Bronchial epithelial cell (primary cell): Measurements from ENCODE around the gene PLA2G4D. TPM values are rescaled to one million over a fixed set of nuclear protein-coding genes. Genes with fewer than 3 reads are reported as not detected.
A peak's percentile ranks its signal among the peaks of the same experiment; 100 is the strongest.

ENCODE experiments used
- DNase-seq: peaks from one replicate; pipeline ENCODE4 v3.0.0-alpha.2; 2010; ENCODE audit warnings: low read depth
- FAIRE-seq: peaks from 2 replicates; lab custom pipeline; 2011; peaks lifted over from hg19 to GRCh38; lab: Jason Lieb, UNC
- H3K27me3 ChIP-seq: 2 replicates; pipeline ENCODE4 v1.5.1; 2011; ENCODE audit warnings: low read length; ENCODE audit not compliant: control insufficient read depth, insufficient read depth
- H3K36me3 ChIP-seq: 2 replicates; pipeline ENCODE4 v1.5.1; 2011; ENCODE audit warnings: low read length; ENCODE audit not compliant: control insufficient read depth, insufficient read depth
- H3K4me3 ChIP-seq: 2 replicates; pipeline ENCODE4 v1.5.1; 2011; ENCODE audit warnings: mild to moderate bottlenecking, low read depth, low read length, control low read depth
- CTCF ChIP-seq: IDR thresholded peaks from 2 replicates; pipeline ENCODE4 v1.5.1; 2011; ENCODE audit warnings: mild to moderate bottlenecking, moderate library complexity, low read length, control low read depth, inconsistent platforms; ENCODE audit not compliant: insufficient read depth, severe bottlenecking
- total RNA-seq: library from RNA; depleted of rRNA; stranded (reverse); fragments of >200 nt; gene quantifications from 2 replicates; pipeline ENCODE4 v1.2.1, GENCODE V29; 2014

The PLA2G4D gene
- total RNA-seq, 1 donor from 2014 or later: under 0.01 TPM

GRCh38 chr15:42058791-42059190, 35.6 kb downstream of the PLA2G4D start:
- H3K27me3 ChIP-seq: no peaks in the 10 kb centered on the region
- no peak overlapping the region for H3K4me3 ChIP-seq
- no peak for TF ChIP-seq CTCF
- no peaks in the 10 kb centered on the region for H3K36me3 ChIP-seq
- FAIRE-seq (no peak), DNase-seq (no peak)

DNA sequence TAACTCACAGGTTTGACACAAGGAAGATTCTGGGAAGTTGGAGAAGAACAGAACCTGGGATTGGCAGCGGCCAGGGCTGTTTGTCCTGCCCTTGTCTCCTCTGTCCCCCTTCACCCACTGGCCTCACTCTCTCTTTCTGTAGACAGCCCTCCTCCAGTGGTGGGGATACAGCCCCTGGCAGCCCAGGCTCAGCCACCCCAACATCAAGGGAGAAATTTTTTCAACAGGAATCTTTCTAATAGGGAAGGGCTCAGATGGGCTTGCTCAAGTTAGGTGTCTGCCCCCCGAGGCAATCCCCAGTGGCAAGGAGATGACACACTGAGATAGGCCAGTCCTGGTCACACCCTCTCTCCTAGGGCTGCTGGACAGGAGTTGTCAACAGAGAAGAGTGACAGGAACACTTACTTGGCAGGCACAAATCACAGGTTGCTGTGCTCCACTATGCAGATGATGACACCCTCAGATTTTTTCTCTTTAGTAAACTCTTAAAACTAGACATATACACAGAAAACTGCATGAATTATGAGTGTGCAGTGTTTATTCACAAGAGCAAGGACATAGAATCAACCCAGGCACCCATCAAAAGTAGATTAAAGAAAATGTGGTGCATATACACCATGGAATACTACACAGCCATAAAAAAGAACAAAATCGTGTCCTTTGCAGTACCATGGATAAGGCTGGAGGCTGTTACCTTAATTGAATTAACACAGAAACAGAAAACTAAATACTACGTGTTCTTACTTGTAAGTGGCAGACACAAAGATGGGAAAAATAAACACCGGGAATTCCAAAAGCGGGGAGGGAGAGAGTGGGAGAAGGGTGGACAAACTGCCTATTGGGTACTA, 36.3 kb downstream of the PLA2G4D start:
- FAIRE-seq (no peak), DNase-seq (peak; percentile 52)
- no peak for TF ChIP-seq CTCF
- H3K36me3 ChIP-seq: no peaks in the 10 kb centered on the region
- no peak overlapping the region for H3K4me3 ChIP-seq
- no peaks in the 10 kb centered on the region for H3K27me3 ChIP-seq

DNA sequence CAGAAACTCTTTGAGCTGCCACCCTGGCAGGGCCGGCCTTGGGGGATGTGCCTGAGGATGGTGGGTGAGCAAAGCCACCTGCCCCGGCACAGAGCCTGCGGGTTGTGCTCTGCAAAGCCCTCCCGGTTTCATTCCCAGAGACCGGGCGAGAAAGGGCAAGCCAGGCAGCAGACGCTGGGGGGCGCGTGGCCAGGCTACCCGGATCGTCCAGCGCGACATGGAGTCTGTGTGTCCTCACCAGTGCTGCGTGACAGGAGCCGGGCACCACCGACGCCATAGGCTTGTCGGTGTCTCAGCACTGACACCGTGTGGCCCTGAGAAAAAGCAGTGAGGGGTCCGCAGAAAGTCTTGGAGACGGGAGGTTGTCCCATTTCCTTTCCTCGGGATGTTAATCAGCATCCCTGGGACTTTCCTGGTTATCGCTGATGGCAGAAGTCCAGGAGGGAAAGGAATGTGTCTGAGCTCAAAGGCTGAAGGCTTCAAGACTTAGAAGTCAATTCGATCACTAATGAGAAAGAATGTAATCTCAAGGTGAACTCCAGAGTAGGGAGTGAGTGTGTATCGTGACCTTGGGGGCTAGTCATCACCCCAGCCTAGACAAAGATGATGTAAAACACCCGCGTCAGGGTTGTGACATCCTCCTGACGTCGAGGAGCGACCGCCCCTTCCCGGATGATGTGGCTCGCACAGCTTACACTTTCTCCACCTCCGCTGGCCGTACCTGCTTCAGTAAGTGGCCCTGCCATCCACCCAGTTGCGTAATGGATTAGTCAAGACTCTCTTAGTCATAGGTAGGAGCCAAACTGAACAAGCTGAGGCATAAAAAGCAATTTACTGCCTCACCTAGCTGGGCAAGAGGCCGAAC, 37.2 kb downstream of the PLA2G4D start:
- H3K27me3 ChIP-seq: no peaks in the 10 kb centered on the region
- H3K36me3 ChIP-seq: no peaks in the 10 kb centered on the region
- FAIRE-seq (peak; percentile 95), DNase-seq (peak; percentile 100)
- peak overlapping the region; percentile 30 for H3K4me3 ChIP-seq
- TF ChIP-seq CTCF: peak; percentile 72

DNA sequence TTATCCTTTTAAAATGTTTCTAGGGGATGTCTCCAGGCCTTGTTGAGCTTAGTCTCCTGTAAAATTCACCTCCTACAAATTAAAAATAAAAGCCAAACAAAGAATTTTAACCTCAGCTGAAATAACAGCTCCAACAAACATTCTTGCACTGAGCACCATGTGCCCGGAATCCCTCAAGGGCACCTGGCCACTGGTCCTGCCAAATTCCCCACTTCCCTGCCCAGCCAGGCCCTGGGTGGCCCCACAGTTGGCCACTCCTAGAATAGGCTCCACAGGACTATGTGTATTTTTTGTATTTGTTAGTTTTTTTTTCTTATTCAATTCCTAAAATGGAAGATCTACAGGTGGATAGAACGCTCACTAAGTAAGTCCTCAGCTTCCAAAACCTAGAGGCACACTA, 40.4 kb downstream of the PLA2G4D start:
- no peak for FAIRE-seq
- no peaks in the 10 kb centered on the region for H3K36me3 ChIP-seq
- H3K27me3 ChIP-seq: no peaks in the 10 kb centered on the region
- H3K4me3 ChIP-seq: no peak overlapping the region
- DNase-seq: no peak
- TF ChIP-seq CTCF: no peak

GRCh38 chr15:42053010-42053409, 41.4 kb downstream of the PLA2G4D start:
- no peak for TF ChIP-seq CTCF
- DNase-seq: no peak
- Histone ChIP-seq H3K36me3 (no peaks in the 10 kb centered on the region), H3K4me3 (no peak overlapping the region), H3K27me3 (no peaks in the 10 kb centered on the region)
- FAIRE-seq: no peak
